Heart left ventricle (tissue), 13 donors: ENCODE results near the gene RABGAP1.

ENCODE experiments used
- POLR2A ChIP-seq, 2 donors: fragments of 450-650 bp; IDR thresholded peaks; one replicate each; pipeline ENCODE4 v1.6.1; 2017; ENCODE audit warnings: antibody characterized with exemption in 2 of 2, mild to moderate bottlenecking in 2 of 2, moderate library complexity in 2 of 2
- TF ChIP-seq, protein P1 (sequence below), 12 donors: fragments of 200-600 bp; sonication (generic) in 4 of 12; IDR thresholded peaks; one replicate each; pipeline versions ENCODE4 v1.5.0 to v1.8.0; 2018 to 2022; ENCODE audit warnings: antibody characterized with exemption in 12 of 12, mild to moderate bottlenecking in 5 of 12
- donor health status: ischemic (EF 13 %, LVEDD 7.1; RV severe dilation, severe dysfunction).
- donor health status: DM: no; HTN: yes; CAD: no.
- donor health status: DM: no; HTN: no; CAD: no.
- donor health status: ischemic (EF 25% LVEDD 6.9; RV normal size, moderate dysfunction).
- donor health status: ischemic (EF 25% LVEDD 5.7; RV mildly dilated, moderate dysfunction).
- donor health status: ischemic (EF 35%, LVEDD 5.7; RV mildly dilated, moderate dysfunction).
- donor health status: nonischemic (EF 11% LVEDD 7.7; RV severe dilation, severe dysfunction).
- donor health status: DM: yes; HTN: yes; CAD: no.
- donor health status: PGD.
- donor health status: ischemic (EF 29% LVEDD 5.4; RV normal size, mild dysfunction).
- donor health status: nonischemic (EF 23%, LVEDD 6.1; RV moderate dilation, normal function).

- TF ChIP-seq, protein P1, sequence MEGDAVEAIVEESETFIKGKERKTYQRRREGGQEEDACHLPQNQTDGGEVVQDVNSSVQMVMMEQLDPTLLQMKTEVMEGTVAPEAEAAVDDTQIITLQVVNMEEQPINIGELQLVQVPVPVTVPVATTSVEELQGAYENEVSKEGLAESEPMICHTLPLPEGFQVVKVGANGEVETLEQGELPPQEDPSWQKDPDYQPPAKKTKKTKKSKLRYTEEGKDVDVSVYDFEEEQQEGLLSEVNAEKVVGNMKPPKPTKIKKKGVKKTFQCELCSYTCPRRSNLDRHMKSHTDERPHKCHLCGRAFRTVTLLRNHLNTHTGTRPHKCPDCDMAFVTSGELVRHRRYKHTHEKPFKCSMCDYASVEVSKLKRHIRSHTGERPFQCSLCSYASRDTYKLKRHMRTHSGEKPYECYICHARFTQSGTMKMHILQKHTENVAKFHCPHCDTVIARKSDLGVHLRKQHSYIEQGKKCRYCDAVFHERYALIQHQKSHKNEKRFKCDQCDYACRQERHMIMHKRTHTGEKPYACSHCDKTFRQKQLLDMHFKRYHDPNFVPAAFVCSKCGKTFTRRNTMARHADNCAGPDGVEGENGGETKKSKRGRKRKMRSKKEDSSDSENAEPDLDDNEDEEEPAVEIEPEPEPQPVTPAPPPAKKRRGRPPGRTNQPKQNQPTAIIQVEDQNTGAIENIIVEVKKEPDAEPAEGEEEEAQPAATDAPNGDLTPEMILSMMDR (IDR thresholded peaks at IDR 0.05): no peak
- no peak for TF ChIP-seq POLR2A (IDR thresholded peaks at IDR 0.05)
These were observed 128.2 kb downstream of the RABGAP1 start for GRCh38 chr9:123069010-123069481.
